ENCODE results near the gene RADIL. TPM values are rescaled to one million over a fixed set of nuclear protein-coding genes. Genes with fewer than 3 reads are reported as not detected.

RADIL gene
- total and polyA plus RNA-seq, 2 of the 13 experiments (the other 11 are each of a cell fraction or from before 2014, with no cell fraction given): 0.05 to 0.09 TPM

DNA sequence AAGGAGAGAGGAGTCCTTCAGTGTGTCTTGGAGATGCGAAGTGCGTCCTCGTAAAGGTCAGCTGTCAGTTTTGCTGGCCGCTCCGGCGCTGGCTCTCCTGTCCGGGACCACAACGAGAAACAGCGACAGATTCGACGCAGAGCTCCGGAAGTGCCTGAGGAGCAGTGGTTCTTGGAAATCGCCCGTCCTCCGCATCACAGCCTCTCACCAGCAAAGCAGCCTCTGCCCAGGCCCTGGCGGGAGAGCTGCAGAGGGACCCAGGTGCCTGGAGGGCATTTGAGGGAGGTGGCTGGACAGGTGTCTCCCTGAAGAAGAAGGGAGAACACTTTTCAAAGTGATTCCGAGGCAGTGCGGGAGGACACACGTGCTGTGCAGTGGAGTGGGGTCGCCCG lies 119.7 kb downstream of the RADIL start:
- ATAC-seq: no peak
- POLR2A ChIA-PET: no interaction called here
- intact Hi-C loops (cut with micrococcal nuclease; ENCODE audit: unreplicated experiment): no loop called here
- no peaks in the 10 kb centered on the region for H3K79me2 ChIP-seq (ENCODE audit: insufficient read depth, low read length)
- no peak overlapping the region for H3K4me3 ChIP-seq (replicated peaks in 1 of 3; ENCODE audit: insufficient read depth in 1 of 3, low read depth in 2 of 3, low read length in 3 of 3)
- CTCF ChIA-PET (ENCODE audit: low intra/inter-chr PET ratio, low total read pairs): no interaction called here
- H3K9me3 ChIP-seq (ENCODE audit: low read length): no peaks in the 10 kb centered on the region
- FAIRE-seq: no peak
- no peak overlapping the region for H2AFZ ChIP-seq (ENCODE audit: low read length)
- in situ Hi-C loops (cut with HindIII; ENCODE audit: extremely low pct_ligation_motif_present, low pct_unique_long_range_greater_than_20kb): loop anchor here (25.0 kb wide), 1 partner anchor 151 kb away; no protein-coding TSS in a partner anchor
- WGBS (ENCODE audit: low lambda C conversion rate): 93% methylated on average over 5 of the region's 21 CpGs
- peaks cover 10 to 47% of the 10 kb centered on the region in 2 experiments for H3K36me3 ChIP-seq (replicated peaks in 1 of 2; ENCODE audit: control insufficient read depth in 1 of 2, insufficient read depth in 2 of 2, low read length in 2 of 2)
- no peaks in the 10 kb centered on the region for H3K27me3 ChIP-seq (ENCODE audit: control insufficient read depth in 1 of 2, insufficient read depth in 2 of 2, low read length in 2 of 2)
- H3K4me1 ChIP-seq (ENCODE audit: insufficient read depth, low read length): no peaks in the 10 kb centered on the region
- no peaks in the 10 kb centered on the region for H4K20me1 ChIP-seq (ENCODE audit: insufficient read depth, low read length)
- H3K9ac ChIP-seq (ENCODE audit: insufficient read depth, low read depth, low read length): no peak overlapping the region
- H3K4me2 ChIP-seq (ENCODE audit: low read depth, low read length): no peak overlapping the region
- DNase-seq (ENCODE audit: low spot score): no peak
- no peak overlapping the region for H3K27ac ChIP-seq (ENCODE audit: extremely low read length, insufficient read depth, low read length)
- BruUV-seq (replicated peaks): no TSS peak
- TF ChIP-seq ZC3H13 (CRISPR knock-in tag; IDR thresholded peaks at IDR 0.05) (peak; percentile 6; the same call in 1 of the 2 replicates), EHMT2 (IDR thresholded peaks at IDR 0.05; ENCODE audit: borderline replicate concordance, low read depth, low read length) (no peak)
- TF ChIP-seq, protein P1, sequence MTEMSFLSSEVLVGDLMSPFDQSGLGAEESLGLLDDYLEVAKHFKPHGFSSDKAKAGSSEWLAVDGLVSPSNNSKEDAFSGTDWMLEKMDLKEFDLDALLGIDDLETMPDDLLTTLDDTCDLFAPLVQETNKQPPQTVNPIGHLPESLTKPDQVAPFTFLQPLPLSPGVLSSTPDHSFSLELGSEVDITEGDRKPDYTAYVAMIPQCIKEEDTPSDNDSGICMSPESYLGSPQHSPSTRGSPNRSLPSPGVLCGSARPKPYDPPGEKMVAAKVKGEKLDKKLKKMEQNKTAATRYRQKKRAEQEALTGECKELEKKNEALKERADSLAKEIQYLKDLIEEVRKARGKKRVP (CRISPR knock-in tag; IDR thresholded peaks at IDR 0.05): no peak
- TF ChIP-seq, protein P2, sequence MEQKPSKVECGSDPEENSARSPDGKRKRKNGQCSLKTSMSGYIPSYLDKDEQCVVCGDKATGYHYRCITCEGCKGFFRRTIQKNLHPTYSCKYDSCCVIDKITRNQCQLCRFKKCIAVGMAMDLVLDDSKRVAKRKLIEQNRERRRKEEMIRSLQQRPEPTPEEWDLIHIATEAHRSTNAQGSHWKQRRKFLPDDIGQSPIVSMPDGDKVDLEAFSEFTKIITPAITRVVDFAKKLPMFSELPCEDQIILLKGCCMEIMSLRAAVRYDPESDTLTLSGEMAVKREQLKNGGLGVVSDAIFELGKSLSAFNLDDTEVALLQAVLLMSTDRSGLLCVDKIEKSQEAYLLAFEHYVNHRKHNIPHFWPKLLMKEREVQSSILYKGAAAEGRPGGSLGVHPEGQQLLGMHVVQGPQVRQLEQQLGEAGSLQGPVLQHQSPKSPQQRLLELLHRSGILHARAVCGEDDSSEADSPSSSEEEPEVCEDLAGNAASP (CRISPR knock-in tag; IDR thresholded peaks at IDR 0.05; ENCODE audit: borderline replicate concordance): no peak
- TF ChIP-seq, protein P3, sequence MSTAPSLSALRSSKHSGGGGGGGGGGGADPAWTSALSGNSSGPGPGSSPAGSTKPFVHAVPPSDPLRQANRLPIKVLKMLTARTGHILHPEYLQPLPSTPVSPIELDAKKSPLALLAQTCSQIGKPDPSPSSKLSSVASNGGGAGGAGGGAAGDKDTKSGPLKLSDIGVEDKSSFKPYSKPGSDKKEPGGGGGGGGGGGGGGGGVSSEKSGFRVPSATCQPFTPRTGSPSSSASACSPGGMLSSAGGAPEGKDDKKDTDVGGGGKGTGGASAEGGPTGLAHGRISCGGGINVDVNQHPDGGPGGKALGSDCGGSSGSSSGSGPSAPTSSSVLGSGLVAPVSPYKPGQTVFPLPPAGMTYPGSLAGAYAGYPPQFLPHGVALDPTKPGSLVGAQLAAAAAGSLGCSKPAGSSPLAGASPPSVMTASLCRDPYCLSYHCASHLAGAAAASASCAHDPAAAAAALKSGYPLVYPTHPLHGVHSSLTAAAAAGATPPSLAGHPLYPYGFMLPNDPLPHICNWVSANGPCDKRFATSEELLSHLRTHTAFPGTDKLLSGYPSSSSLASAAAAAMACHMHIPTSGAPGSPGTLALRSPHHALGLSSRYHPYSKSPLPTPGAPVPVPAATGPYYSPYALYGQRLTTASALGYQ (CRISPR knock-in tag; IDR thresholded peaks at IDR 0.05): no peak
- TF ChIP-seq, protein P4, sequence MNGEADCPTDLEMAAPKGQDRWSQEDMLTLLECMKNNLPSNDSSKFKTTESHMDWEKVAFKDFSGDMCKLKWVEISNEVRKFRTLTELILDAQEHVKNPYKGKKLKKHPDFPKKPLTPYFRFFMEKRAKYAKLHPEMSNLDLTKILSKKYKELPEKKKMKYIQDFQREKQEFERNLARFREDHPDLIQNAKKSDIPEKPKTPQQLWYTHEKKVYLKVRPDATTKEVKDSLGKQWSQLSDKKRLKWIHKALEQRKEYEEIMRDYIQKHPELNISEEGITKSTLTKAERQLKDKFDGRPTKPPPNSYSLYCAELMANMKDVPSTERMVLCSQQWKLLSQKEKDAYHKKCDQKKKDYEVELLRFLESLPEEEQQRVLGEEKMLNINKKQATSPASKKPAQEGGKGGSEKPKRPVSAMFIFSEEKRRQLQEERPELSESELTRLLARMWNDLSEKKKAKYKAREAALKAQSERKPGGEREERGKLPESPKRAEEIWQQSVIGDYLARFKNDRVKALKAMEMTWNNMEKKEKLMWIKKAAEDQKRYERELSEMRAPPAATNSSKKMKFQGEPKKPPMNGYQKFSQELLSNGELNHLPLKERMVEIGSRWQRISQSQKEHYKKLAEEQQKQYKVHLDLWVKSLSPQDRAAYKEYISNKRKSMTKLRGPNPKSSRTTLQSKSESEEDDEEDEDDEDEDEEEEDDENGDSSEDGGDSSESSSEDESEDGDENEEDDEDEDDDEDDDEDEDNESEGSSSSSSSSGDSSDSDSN (CRISPR knock-in tag; IDR thresholded peaks at IDR 0.05): no peak
- TF ChIP-seq, protein P5, sequence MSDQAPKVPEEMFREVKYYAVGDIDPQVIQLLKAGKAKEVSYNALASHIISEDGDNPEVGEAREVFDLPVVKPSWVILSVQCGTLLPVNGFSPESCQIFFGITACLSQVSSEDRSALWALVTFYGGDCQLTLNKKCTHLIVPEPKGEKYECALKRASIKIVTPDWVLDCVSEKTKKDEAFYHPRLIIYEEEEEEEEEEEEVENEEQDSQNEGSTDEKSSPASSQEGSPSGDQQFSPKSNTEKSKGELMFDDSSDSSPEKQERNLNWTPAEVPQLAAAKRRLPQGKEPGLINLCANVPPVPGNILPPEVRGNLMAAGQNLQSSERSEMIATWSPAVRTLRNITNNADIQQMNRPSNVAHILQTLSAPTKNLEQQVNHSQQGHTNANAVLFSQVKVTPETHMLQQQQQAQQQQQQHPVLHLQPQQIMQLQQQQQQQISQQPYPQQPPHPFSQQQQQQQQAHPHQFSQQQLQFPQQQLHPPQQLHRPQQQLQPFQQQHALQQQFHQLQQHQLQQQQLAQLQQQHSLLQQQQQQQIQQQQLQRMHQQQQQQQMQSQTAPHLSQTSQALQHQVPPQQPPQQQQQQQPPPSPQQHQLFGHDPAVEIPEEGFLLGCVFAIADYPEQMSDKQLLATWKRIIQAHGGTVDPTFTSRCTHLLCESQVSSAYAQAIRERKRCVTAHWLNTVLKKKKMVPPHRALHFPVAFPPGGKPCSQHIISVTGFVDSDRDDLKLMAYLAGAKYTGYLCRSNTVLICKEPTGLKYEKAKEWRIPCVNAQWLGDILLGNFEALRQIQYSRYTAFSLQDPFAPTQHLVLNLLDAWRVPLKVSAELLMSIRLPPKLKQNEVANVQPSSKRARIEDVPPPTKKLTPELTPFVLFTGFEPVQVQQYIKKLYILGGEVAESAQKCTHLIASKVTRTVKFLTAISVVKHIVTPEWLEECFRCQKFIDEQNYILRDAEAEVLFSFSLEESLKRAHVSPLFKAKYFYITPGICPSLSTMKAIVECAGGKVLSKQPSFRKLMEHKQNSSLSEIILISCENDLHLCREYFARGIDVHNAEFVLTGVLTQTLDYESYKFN (CRISPR knock-in tag; conservative IDR thresholded peaks at IDR 0.05): no peak
- TF ChIP-seq, protein P6, sequence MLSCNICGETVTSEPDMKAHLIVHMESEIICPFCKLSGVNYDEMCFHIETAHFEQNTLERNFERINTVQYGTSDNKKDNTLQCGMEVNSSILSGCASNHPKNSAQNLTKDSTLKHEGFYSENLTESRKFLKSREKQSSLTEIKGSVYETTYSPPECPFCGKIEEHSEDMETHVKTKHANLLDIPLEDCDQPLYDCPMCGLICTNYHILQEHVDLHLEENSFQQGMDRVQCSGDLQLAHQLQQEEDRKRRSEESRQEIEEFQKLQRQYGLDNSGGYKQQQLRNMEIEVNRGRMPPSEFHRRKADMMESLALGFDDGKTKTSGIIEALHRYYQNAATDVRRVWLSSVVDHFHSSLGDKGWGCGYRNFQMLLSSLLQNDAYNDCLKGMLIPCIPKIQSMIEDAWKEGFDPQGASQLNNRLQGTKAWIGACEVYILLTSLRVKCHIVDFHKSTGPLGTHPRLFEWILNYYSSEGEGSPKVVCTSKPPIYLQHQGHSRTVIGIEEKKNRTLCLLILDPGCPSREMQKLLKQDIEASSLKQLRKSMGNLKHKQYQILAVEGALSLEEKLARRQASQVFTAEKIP (CRISPR knock-in tag; IDR thresholded peaks at IDR 0.05; ENCODE audit: borderline replicate concordance): no peak
- TF ChIP-seq, protein P7, sequence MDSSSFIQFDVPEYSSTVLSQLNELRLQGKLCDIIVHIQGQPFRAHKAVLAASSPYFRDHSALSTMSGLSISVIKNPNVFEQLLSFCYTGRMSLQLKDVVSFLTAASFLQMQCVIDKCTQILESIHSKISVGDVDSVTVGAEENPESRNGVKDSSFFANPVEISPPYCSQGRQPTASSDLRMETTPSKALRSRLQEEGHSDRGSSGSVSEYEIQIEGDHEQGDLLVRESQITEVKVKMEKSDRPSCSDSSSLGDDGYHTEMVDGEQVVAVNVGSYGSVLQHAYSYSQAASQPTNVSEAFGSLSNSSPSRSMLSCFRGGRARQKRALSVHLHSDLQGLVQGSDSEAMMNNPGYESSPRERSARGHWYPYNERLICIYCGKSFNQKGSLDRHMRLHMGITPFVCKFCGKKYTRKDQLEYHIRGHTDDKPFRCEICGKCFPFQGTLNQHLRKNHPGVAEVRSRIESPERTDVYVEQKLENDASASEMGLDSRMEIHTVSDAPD (CRISPR knock-in tag; IDR thresholded peaks at IDR 0.05): no peak
